Bone marrow (tissue), 2 donors: ENCODE results near the gene RAB11A.
A peak's percentile ranks its signal among the peaks of the same experiment; 100 is the strongest.

ENCODE experiments used
- DNase-seq, 2 donors: peaks; one replicate each; lab custom pipeline; 2025; lab: John Stamatoyannopoulos, UW

The RAB11A gene

GRCh38 chr15:65885668-65886218 is 16.5 kb downstream of the RAB11A start:
- DNase-seq, result no peak

- DNase-seq, result no peak
Measured at GRCh38 chr15:65887565-65887964, 18.3 kb downstream of the RAB11A start.

GRCh38 chr15:65888981-65889380 is 19.7 kb downstream of the RAB11A start:
- DNase-seq, result no peak

GRCh38 chr15:65893060-65893459 is 23.8 kb downstream of the RAB11A start:
- DNase-seq, result no peak

GRCh38 chr15:65896236-65896635 is 26.9 kb downstream of the RAB11A start:
- no peak for DNase-seq

- no peak for DNase-seq
Measured at GRCh38 chr15:65900488-65900887, 31.2 kb downstream of the RAB11A start.

GRCh38 chr15:65901336-65901735 is 32.0 kb downstream of the RAB11A start:
- DNase-seq, result no peak

GRCh38 chr15:65901836-65902235 is 32.5 kb downstream of the RAB11A start:
- DNase-seq, result no peak

GRCh38 chr15:65902373-65902772 is 33.1 kb downstream of the RAB11A start:
- peak; percentile 27 to 96 for DNase-seq

- DNase-seq, result no peak
Measured at GRCh38 chr15:65903296-65904073, 34.2 kb downstream of the RAB11A start.

- no peak for DNase-seq
Measured at GRCh38 chr15:65904301-65904700, 35.0 kb downstream of the RAB11A start.

- DNase-seq, result no peak
Measured at GRCh38 chr15:65906396-65906795, 37.1 kb downstream of the RAB11A start.

- DNase-seq, result no peak
Measured at GRCh38 chr15:65907661-65908060, 38.4 kb downstream of the RAB11A start.

GRCh38 chr15:65908876-65909275 is 39.6 kb downstream of the RAB11A start:
- DNase-seq, result no peak

- DNase-seq, result no peak
Measured at GRCh38 chr15:65909831-65910230, 40.5 kb downstream of the RAB11A start.

GRCh38 chr15:65910341-65910740 is 41.0 kb downstream of the RAB11A start:
- DNase-seq, result no peak

- DNase-seq, result no peak
Measured at GRCh38 chr15:65912235-65912634, 42.9 kb downstream of the RAB11A start.

GRCh38 chr15:65913631-65914199 is 44.4 kb downstream of the RAB11A start:
- no peak for DNase-seq

GRCh38 chr15:65914386-65914785 is 45.1 kb downstream of the RAB11A start:
- no peak for DNase-seq

GRCh38 chr15:65914981-65915925 is 46.0 kb downstream of the RAB11A start:
- no peak for DNase-seq

GRCh38 chr15:65916041-65916663 is 46.9 kb downstream of the RAB11A start:
- DNase-seq, result no peak
